Aorta (tissue), 5 donors: ENCODE results near the gene DNAJB2. TPM values are rescaled to one million over a fixed set of nuclear protein-coding genes. Genes with fewer than 3 reads are reported as not detected.
"Not testable (repeated sequence)": the region's sequence is repeated elsewhere in the genome, so short reads cannot be mapped to it uniquely, and the experiment has no call there.

Source experiments
- ATAC-seq: fragments of 200-7000 bp; cut with Tn5 transposase; one replicate; pipeline ENCODE4 v1.9.1; 2022; ENCODE audit warnings: moderate library complexity; ENCODE audit not compliant: low FRiP score
- DNase-seq, 2 donors: peaks; one replicate each; pipeline ENCODE4 v3.0.0-alpha.2; 2020
- H3K27ac ChIP-seq, 2 donors: one replicate each; pipeline ENCODE4 v1.5.1; 2013; ENCODE audit warnings: low read length in 2 of 2, mild to moderate bottlenecking in 2 of 2, moderate library complexity in 2 of 2, control low read depth in 1 of 2, inconsistent platforms in 1 of 2, low read depth in 1 of 2
- H3K27me3 ChIP-seq, 2 donors: one replicate each; pipeline ENCODE4 v1.6.1; 2013; ENCODE audit warnings: control low read depth in 1 of 2, low read length in 1 of 2, mild to moderate bottlenecking in 1 of 2, moderate library complexity in 1 of 2; ENCODE audit not compliant: insufficient read depth in 2 of 2, control insufficient read depth in 1 of 2
- H3K36me3 ChIP-seq, 2 donors: one replicate each; pipeline ENCODE4 v1.6.1; 2013; ENCODE audit warnings: control low read depth in 1 of 2, low read length in 1 of 2, mild to moderate bottlenecking in 1 of 2; ENCODE audit not compliant: insufficient read depth in 2 of 2, control insufficient read depth in 1 of 2
- H3K4me1 ChIP-seq, 2 donors: one replicate each; pipeline ENCODE4 v1.6.1; 2013; ENCODE audit warnings: low read length in 2 of 2, control low read depth in 1 of 2, mild to moderate bottlenecking in 1 of 2, moderate library complexity in 1 of 2; ENCODE audit not compliant: insufficient read depth in 2 of 2, control insufficient read depth in 1 of 2
- H3K4me3 ChIP-seq, 2 donors: one replicate each; pipeline ENCODE4 v1.5.1; 2013; ENCODE audit warnings: low read length in 2 of 2, control low read depth in 1 of 2, mild to moderate bottlenecking in 1 of 2
- H3K9me3 ChIP-seq: one replicate; pipeline ENCODE4 v1.6.1; 2013; ENCODE audit warnings: mild to moderate bottlenecking, low read length; ENCODE audit not compliant: control insufficient read depth
- WGBS, 2 donors: extraction: QIAGEN DNeasy Blood & Tissue Kit; methylation state at CpG; one replicate each; pipeline ENCODE4 v1.1.7; 2013; 5-methylcytosine and 5-hydroxymethylcytosine counted together
- intact Hi-C, 2 donors: fragments of 100-400 bp; cut with DNase I; formaldehyde crosslinking; loops; one replicate each; pipeline versions ENCODE4 v1.14.2 to v1.15.0; 2022
- polyA plus RNA-seq, 2 donors: library from polyadenylated mRNA; stranded (reverse); fragments of 200-250 nt; gene quantifications; one replicate each; pipeline ENCODE4 v1.2.3, GENCODE V29; 2013
- total RNA-seq, 2 donors: library from RNA; stranded (reverse); fragmentation: NEBNext Ultra II Directional; extraction: Animal tissue kit (Norgen Biotek cat#: 25700); gene quantifications; one replicate each; pipeline ENCODE4 v1.2.1, GENCODE V29; 2021
- donor health status: healthy with polysubstance abuse.
- donor health status: Bipolar disorder and iron deficiency.
- donor health status: DM: no; HTN: no; CAD: no.
- donor health status: DM: no; HTN: no; CAD: no.
- donor health status: DM: yes; HTN: yes; CAD: no.

Gene DNAJB2
- total and polyA plus RNA-seq, 4 donors = 45.0 to 58.6 (median 54.5) TPM

DNA sequence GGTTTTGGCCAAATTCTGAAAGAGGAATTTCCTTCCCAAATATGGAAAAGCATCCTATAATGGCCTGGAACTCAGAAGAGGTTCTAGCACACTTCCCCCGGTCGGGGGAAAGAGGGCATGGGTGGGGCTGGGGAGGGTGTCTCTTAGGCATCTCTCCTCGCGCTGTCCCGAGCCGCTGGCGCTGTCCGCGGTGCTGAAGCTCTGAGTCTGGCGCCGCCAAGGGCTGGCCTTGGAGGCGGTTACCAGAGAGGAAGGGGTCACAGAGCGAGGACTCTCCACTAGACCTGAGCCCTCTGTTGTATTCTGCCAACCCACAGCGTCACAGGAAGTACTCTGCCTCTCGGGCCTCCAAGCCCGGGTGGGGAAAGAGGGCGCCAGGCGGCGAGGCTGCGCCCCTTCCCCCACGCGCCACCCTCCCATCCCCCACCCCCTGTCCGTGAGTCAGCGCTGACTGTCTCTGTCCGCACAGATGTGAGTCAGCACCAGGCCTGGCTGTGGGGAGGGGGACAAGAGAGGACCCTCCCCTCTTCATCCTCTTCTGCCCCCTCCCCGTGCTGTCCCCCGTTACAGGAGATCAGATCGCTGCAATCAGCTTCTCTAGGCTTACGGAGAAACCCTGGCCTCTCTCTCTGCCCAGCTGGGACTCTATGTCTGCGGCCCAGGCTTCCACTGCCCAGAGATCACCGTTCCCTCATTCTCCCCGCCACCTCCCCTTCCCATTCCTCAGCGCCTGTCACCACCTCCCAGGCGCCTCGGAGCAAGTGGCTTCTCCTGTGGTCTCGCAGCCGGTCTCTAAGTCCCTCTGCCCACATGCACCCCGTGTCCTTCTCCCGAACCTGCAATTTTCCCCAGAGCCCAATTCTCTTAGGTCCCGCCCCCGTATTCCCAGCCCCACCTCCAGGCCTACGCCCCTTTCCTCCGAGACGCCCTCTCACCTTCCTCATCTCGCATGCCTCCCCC is 29.3 kb downstream of the DNAJB2 start:
- WGBS, 2 donors = 3 to 4% methylated on average over 40 to 45 of the region's 45 CpGs
- H3K9me3 ChIP-seq = peaks cover 2% of the 10 kb centered on the region
- no peaks in the 10 kb centered on the region for H3K27me3 ChIP-seq
- DNase-seq = peak in 1 of 2 donors; percentile 91
- no peak overlapping the region for H3K27ac ChIP-seq
- intact Hi-C loops = loop anchor here (5.0 to 10.0 kb wide), 2 partner anchors 254 to 256 kb away; no protein-coding TSS in a partner anchor
- H3K4me3 ChIP-seq = no peak overlapping the region
- H3K4me1 ChIP-seq = no peaks in the 10 kb centered on the region
- peak; percentile 80 for ATAC-seq
- no peaks in the 10 kb centered on the region for H3K36me3 ChIP-seq

DNA sequence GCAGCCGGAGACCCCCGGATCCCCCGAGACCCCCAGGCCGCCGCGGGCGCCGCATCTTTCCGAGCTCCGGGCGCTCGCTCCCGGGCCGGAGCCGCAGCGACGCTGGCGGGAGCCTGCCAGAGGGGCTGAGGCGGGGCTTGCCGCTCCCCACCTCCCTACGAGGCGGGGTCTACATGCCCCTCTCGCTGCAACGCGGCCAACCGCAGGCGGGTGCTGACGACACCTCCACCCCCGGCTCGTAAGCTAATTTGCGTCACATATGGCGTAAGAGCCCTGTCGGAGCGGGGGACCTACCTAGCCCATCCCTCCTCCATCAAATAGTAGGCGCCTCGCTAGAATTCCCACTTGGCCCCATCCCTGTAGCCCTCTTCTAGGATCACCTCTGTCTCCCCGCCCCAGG is 30.1 kb downstream of the DNAJB2 start, which contains the start of gene PTPRN:
Gene PTPRN, minus strand, starts transcription at position 124 of the 400 bp plus-strand sequence. Its CDS starts 69 bp downstream, at position 55.
- Histone ChIP-seq H3K4me1 (no peaks in the 10 kb centered on the region), H3K4me3 (no peak within 1 kb of the TSS), H3K27ac (no peak within 1 kb of the TSS), H3K36me3 (no peaks in the 10 kb centered on the region), H3K27me3 (no peaks in the 10 kb centered on the region), H3K9me3 (peaks cover 2% of the 10 kb centered on the region)
- DNase-seq = no peak
- WGBS, 2 donors = 1 to 3% methylated on average over 37 of the region's 37 CpGs
- ATAC-seq = no peak
- intact Hi-C loops = loop anchor here (5.0 to 10.0 kb wide), 2 partner anchors 254 to 257 kb away; no protein-coding TSS in a partner anchor

DNA sequence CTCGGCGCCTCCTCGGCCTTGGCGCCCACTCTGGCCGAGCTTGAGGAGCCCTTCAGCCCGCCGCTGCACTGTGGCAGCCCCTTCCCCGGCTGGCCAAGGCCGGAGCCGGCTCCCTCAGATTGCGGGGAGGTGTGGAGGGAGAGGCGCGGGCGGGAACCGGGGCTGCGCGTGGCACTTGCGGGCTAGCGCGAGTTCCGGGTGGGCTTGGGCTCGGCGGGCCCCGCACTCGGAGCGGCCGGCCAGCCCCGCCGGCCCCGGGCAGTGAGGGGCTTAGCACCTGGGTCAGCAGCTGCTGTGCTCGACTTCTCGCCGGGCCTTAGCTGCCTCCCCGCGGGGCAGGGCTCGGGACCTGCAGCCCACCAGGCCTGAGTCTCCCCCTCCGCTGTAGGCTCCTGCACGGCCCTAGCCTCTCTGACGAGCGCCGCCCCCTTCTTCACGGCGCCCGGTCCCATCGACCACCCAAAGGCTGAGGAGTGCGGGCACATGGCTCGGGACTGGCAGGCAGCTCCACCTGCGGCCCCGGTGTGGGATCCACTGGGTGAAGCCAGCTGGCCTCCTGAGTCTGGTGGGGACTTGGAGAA is 33.6 kb downstream of the DNAJB2 start:
- H3K36me3 ChIP-seq, H3K4me3 ChIP-seq, ATAC-seq, H3K27me3 ChIP-seq, DNase-seq, H3K4me1 ChIP-seq, H3K27ac ChIP-seq, intact Hi-C loops, H3K9me3 ChIP-seq: not testable (repeated sequence)
- 92% methylated on average over 45 to 49 of the region's 49 CpGs for WGBS, 2 donors

DNA sequence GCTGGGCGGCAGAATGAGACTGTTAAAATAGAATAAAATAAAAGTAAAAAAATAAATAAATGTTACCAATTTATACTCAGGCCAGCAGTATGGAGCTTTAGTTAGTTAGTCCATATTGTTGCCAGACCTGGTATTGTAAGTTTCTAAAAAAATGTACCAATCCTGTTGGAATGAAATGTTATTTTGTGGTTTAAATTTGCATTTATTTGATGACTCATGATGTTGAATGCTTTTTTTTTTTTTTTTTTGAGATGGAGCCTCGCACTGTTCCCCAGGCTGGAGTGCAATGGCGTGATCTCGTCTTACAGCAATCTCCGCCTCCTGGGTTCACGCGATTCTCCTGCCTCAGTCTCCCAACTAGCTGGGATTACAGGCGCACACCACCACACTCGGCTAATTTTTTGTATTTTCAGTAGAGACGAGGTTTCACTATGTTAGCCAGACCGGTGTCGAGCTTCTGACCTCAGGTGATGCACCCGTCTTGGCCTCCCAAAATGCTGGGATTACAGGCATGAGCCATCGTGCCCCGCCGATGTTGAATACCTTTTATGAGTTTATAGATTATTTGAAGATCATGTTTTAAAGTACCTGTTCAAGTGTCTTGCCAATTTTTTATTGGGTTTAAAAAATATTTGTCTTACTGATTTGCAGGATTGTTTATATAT is 35.8 kb downstream of the DNAJB2 start:
- intact Hi-C loops = no loop called here
- WGBS, 2 donors = 85 to 89% methylated on average over 16 of the region's 16 CpGs
- no peak for ATAC-seq

DNA sequence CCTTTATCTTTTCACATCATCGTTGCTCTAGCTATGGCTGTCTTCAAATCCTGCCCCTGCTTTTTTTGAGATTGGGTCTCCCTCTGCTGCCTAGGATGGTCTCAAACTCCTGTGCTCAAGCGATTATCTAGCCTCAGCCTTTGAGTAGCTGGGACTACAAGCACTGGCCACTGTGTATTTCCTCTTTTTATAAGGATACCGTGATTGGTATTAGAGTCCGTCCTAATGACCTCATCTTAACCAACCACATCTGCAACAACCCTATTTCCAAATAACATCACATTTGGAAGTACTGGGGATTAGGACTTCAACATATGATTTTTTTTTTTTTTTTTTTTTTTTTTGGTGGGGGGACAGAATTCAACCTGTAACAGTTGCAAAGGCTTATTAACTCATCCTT is 44.3 kb downstream of the DNAJB2 start:
- Histone ChIP-seq H3K9me3 (no peaks in the 10 kb centered on the region), H3K27me3 (no peaks in the 10 kb centered on the region), H3K36me3 (no peaks in the 10 kb centered on the region), H3K27ac (no peak overlapping the region), H3K4me3 (no peak overlapping the region), H3K4me1 (no peaks in the 10 kb centered on the region)
- ATAC-seq (no peak), DNase-seq (no peak)
- intact Hi-C loops = no loop called here
- WGBS, 2 donors = 66 to 68% methylated on average over 4 of the region's 4 CpGs

More for the DNA sequence above, 35.8 kb downstream of the DNAJB2 start:
- no peaks in the 10 kb centered on the region for H3K36me3 ChIP-seq
- no peak overlapping the region for H3K4me3 ChIP-seq
- no peak overlapping the region for H3K27ac ChIP-seq
- H3K27me3 ChIP-seq = no peaks in the 10 kb centered on the region
- DNase-seq = no peak
- H3K4me1 ChIP-seq = no peaks in the 10 kb centered on the region
- peaks cover 2% of the 10 kb centered on the region for H3K9me3 ChIP-seq

DNA sequence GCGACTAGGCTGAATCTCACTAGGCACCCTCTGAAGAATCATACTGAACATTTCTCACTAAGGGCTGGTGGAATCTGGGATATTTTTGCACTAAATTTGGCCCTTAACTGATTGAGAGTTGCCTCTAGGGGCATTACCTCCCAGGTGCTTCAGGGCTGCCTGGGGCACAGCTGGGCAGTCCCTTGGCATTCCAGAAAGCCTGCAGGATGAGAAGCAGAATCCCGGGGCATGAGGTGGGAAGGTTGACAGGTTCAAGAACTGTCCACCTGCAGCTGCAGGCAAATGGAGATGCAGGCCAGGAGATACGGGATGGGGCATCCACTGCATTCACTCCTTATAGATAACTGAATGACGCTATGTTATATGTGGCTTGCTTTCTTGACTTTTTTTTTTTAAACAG is 46.0 kb downstream of the DNAJB2 start:
- Histone ChIP-seq H3K27me3 (no peaks in the 10 kb centered on the region), H3K36me3 (no peaks in the 10 kb centered on the region)

DNA sequence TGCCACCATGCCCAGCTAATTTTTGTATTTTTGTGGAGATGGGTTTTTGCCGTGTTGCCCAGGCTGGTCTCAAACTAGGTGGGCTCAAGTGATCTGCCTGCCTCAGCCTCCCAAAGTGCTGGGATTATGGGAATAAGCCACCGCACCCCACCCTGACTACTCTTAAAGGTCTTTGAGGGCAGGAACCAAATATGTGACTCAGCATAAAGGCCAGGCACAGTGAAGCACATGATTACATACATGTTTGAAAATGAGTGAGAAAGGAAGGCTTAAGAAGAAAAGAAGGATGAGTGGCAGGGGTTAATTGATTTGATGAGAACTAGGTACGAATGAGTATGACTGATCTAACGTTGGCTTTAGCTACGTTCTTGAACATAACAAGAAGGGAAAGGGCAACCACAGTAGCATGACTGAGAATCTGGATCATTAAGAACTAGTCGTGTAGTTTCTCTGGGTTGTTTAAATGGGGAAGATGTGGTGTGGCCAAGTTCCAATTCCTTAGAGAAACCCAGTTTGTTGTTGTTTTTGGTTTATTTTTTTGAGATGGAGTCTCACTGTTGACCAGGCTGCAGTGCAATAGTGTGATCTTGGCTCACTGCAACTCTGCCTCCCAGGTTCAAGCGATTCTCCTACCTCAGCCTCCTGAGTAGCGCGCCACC is 46.6 kb downstream of the DNAJB2 start:
- no peaks in the 10 kb centered on the region for H3K36me3 ChIP-seq
- DNase-seq (no peak), ATAC-seq (no peak)
- intact Hi-C loops = no loop called here
- WGBS, 2 donors = 73 to 74% methylated on average over 9 of the region's 9 CpGs
- H3K27ac ChIP-seq = no peak overlapping the region
- no peaks in the 10 kb centered on the region for H3K27me3 ChIP-seq
- H3K9me3 ChIP-seq = peaks cover 1% of the 10 kb centered on the region
- no peak overlapping the region for H3K4me3 ChIP-seq
- H3K4me1 ChIP-seq = no peaks in the 10 kb centered on the region

More for the DNA sequence above, 46.0 kb downstream of the DNAJB2 start:
- WGBS, 2 donors = 78 to 81% methylated on average over 4 of the region's 4 CpGs
- Histone ChIP-seq H3K27ac (no peak overlapping the region), H3K4me3 (no peak overlapping the region), H3K4me1 (no peaks in the 10 kb centered on the region), H3K9me3 (peaks cover 1% of the 10 kb centered on the region)
- no peak for ATAC-seq
- DNase-seq = no peak
- intact Hi-C loops = no loop called here

DNA sequence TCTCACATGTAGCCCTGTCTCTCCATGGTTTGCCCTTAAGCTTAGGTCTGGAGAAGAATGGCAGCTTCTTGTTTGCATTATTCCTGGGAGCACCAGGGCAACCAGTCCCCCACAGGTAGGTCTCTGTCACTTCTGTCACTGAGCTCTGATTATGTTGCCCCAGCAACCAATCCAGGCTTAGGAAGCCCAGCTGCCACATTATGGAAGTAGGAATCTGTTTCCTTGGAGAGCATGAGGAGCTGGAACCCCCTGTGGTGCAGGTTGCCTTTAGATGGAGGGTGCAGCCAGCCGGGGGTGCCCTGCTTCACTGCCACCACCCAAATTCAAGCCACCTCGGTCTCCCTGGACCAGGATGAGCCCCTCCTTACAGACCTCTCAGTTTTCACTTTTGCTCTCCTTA is 48.6 kb downstream of the DNAJB2 start:
- H3K27ac ChIP-seq = no peak overlapping the region
- H3K9me3 ChIP-seq = peaks cover 1% of the 10 kb centered on the region
- DNase-seq (no peak), ATAC-seq (no peak)
- no peak overlapping the region for H3K4me3 ChIP-seq
- 51 to 56% methylated on average over 2 of the region's 2 CpGs for WGBS, 2 donors
- H3K4me1 ChIP-seq = no peaks in the 10 kb centered on the region
- intact Hi-C loops = no loop called here
- H3K27me3 ChIP-seq = no peaks in the 10 kb centered on the region
- H3K36me3 ChIP-seq = no peaks in the 10 kb centered on the region
